Renal cortex interstitium (tissue), 11 donors: Measurements from ENCODE around the gene PSMD8. TPM values are rescaled to one million over a fixed set of nuclear protein-coding genes. Genes with fewer than 3 reads are reported as not detected.

Experiments used
- DNase-seq, 11 donors: peaks; one replicate each; pipeline ENCODE4 v3.0.0-alpha.2; 2013; ENCODE audit warnings: low read depth in 9 of 11, low spot score in 4 of 11; ENCODE audit errors: extremely low read depth in 1 of 11
- polyA plus RNA-seq, 3 donors: library from polyadenylated mRNA; unstranded; fragments of 120-200 nt; gene quantifications; one replicate each; pipeline ENCODE4 v1.2.1, GENCODE V29; 2013; ENCODE audit not compliant: insufficient read length in 3 of 3

PSMD8 gene
- polyA plus RNA-seq, 3 donors: 152 to 180 (median 155) TPM

- DNase-seq: no peak
Measured at GRCh38 chr19:38381138-38381537, 6.8 kb downstream of the PSMD8 start.

- DNase-seq: no peak
Measured at GRCh38 chr19:38383184-38383583, 8.8 kb downstream of the PSMD8 start.

- DNase-seq: no peak
Measured at GRCh38 chr19:38383743-38384142, 9.4 kb downstream of the PSMD8 start.

- no peak for DNase-seq
Measured at GRCh38 chr19:38384209-38385027, 10.0 kb downstream of the PSMD8 start.

GRCh38 chr19:38385057-38385803 lies 10.9 kb downstream of the PSMD8 start:
- DNase-seq: no peak

GRCh38 chr19:38385804-38386257 lies 11.5 kb downstream of the PSMD8 start:
- no peak for DNase-seq

GRCh38 chr19:38386300-38386970 lies 12.1 kb downstream of the PSMD8 start:
- no peak for DNase-seq

GRCh38 chr19:38386971-38387549 lies 12.7 kb downstream of the PSMD8 start:
- no peak for DNase-seq

GRCh38 chr19:38387550-38388348 lies 13.4 kb downstream of the PSMD8 start, which contains the start of gene GGN:
Gene GGN, minus strand, starts transcription at chr19:38388034. Its CDS starts 773 bp downstream, at chr19:38387261.
- peak in 6 of 11 donors; percentile 53 to 77 (median 61) for DNase-seq

GRCh38 chr19:38388349-38389100 lies 14.2 kb downstream of the PSMD8 start, which contains the start of gene SPRED3:
Gene SPRED3, plus strand, starts transcription at chr19:38388697. Its CDS starts 1,606 bp downstream, at chr19:38390303.
- peak in 3 of 11 donors; percentile 48 to 61 (median 49) for DNase-seq

GRCh38 chr19:38389101-38389925 lies 14.9 kb downstream of the PSMD8 start:
- no peak for DNase-seq

- DNase-seq: no peak
Measured at GRCh38 chr19:38389957-38390924, 15.9 kb downstream of the PSMD8 start.

GRCh38 chr19:38391911-38392464 lies 17.6 kb downstream of the PSMD8 start:
- no peak for DNase-seq

- DNase-seq: no peak
Measured at GRCh38 chr19:38392707-38393308, 18.4 kb downstream of the PSMD8 start.

GRCh38 chr19:38394488-38394887 lies 20.1 kb downstream of the PSMD8 start:
- peak in 1 of 11 donors; percentile 59 for DNase-seq
